Esophagus squamous epithelium (tissue), 4 donors: Measurements from ENCODE around the gene SALL2.

ENCODE experiments used
- POLR2A ChIP-seq, 4 donors: fragments of 450-650 bp; IDR thresholded peaks; one replicate each; pipeline ENCODE4 v1.6.1; 2017; ENCODE audit warnings: antibody characterized with exemption in 4 of 4, mild to moderate bottlenecking in 4 of 4, moderate library complexity in 3 of 4
- TF ChIP-seq, protein P1 (sequence below), 6 experiments: fragments of 450-650 bp in 4 of 6; fragments of 200-600 bp in 2 of 6; sonication (generic) in 2 of 6; IDR thresholded peaks; one replicate each; pipeline ENCODE4 v1.5.1; 2016 to 2019; ENCODE audit warnings: antibody characterized with exemption in 6 of 6, mild to moderate bottlenecking in 4 of 6, moderate library complexity in 4 of 6

- TF ChIP-seq, protein P1, sequence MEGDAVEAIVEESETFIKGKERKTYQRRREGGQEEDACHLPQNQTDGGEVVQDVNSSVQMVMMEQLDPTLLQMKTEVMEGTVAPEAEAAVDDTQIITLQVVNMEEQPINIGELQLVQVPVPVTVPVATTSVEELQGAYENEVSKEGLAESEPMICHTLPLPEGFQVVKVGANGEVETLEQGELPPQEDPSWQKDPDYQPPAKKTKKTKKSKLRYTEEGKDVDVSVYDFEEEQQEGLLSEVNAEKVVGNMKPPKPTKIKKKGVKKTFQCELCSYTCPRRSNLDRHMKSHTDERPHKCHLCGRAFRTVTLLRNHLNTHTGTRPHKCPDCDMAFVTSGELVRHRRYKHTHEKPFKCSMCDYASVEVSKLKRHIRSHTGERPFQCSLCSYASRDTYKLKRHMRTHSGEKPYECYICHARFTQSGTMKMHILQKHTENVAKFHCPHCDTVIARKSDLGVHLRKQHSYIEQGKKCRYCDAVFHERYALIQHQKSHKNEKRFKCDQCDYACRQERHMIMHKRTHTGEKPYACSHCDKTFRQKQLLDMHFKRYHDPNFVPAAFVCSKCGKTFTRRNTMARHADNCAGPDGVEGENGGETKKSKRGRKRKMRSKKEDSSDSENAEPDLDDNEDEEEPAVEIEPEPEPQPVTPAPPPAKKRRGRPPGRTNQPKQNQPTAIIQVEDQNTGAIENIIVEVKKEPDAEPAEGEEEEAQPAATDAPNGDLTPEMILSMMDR (IDR thresholded peaks at IDR 0.05) = no peak
- peak in 1 of 4 donors; percentile 12 for TF ChIP-seq POLR2A (IDR thresholded peaks at IDR 0.05)
These were observed 15.2 kb downstream of the SALL2 start, which contains the start of gene METTL3 for GRCh38 chr14:21510735-21511657.
